GM23338 (cell line): ENCODE results near the gene CGREF1. TPM values are rescaled to one million over a fixed set of nuclear protein-coding genes. Genes with fewer than 3 reads are reported as not detected.
A peak's percentile ranks its signal among the peaks of the same experiment; 100 is the strongest.

ENCODE experiments used
- ATAC-seq: fragments of 200-7000 bp; cut with Tn5 transposase; 3 replicates; pipeline ENCODE4 v1.9.1; 2020
- DNase-seq: peaks from one replicate; pipeline ENCODE4 v3.0.0-alpha.2; 2015; ENCODE audit warnings: low spot score
- H2AFZ ChIP-seq: fragments of 200-600 bp; sonication (generic); 2 replicates; pipeline ENCODE4 v1.8.0; 2016; ENCODE audit warnings: antibody characterized with exemption, mild to moderate bottlenecking, moderate library complexity
- H3F3A ChIP-seq: fragments of 200-600 bp; sonication (generic); replicated peaks from 2 replicates; pipeline ENCODE4 v1.8.0; 2017; ENCODE audit warnings: antibody characterized with exemption, mixed run types, low read depth
- H3K27ac ChIP-seq: fragments of 200-600 bp; sonication (generic); 2 replicates; pipeline ENCODE4 v1.6.1; 2016; ENCODE audit warnings: low read depth
- H3K27me3 ChIP-seq: fragments of 200-600 bp; sonication (generic); 2 replicates; pipeline ENCODE4 v1.8.0; 2016; ENCODE audit warnings: mild to moderate bottlenecking, mixed run types, moderate library complexity; ENCODE audit not compliant: insufficient read depth
- H3K36me3 ChIP-seq: fragments of 200-600 bp; sonication (generic); 2 replicates; pipeline ENCODE4 v1.8.0; 2016; ENCODE audit warnings: mild to moderate bottlenecking; ENCODE audit not compliant: insufficient read depth
- H3K4me1 ChIP-seq: fragments of 200-600 bp; sonication (generic); 2 replicates; pipeline ENCODE4 v1.8.0; 2016; ENCODE audit warnings: mild to moderate bottlenecking, moderate library complexity; ENCODE audit not compliant: insufficient read depth
- H3K4me2 ChIP-seq: fragments of 200-600 bp; sonication (generic); 2 replicates; pipeline ENCODE4 v1.7.1; 2017; ENCODE audit warnings: mixed run types
- H3K4me3 ChIP-seq: fragments of 200-600 bp; sonication (generic); 2 replicates; pipeline ENCODE4 v1.6.1; 2016; ENCODE audit warnings: mixed run types
- H3K79me2 ChIP-seq: fragments of 200-600 bp; sonication (generic); replicated peaks from 2 replicates; pipeline ENCODE4 v1.8.0; 2017; ENCODE audit warnings: mild to moderate bottlenecking; ENCODE audit not compliant: insufficient read depth
- H3K9me2 ChIP-seq: fragments of 200-600 bp; sonication (generic); 2 replicates; pipeline ENCODE4 v1.8.0; 2017; ENCODE audit not compliant: insufficient read depth
- H4K20me1 ChIP-seq: fragments of 200-600 bp; sonication (generic); replicated peaks from 2 replicates; pipeline ENCODE4 v1.8.0; 2017; ENCODE audit warnings: mild to moderate bottlenecking; ENCODE audit not compliant: insufficient read depth
- H3K27ac Mint-ChIP-seq: 2 replicates; pipeline ENCODE4 v1.8.0; 2020; ENCODE audit warnings: inconsistent platforms, mild to moderate bottlenecking, moderate library complexity, mixed read lengths
- H3K27me3 Mint-ChIP-seq: 3 replicates; pipeline ENCODE4 v1.8.0; 2022; ENCODE audit warnings: low read depth, mild to moderate bottlenecking, moderate library complexity, mixed read lengths, inconsistent platforms; ENCODE audit not compliant: insufficient read depth, poor library complexity
- H3K36me3 Mint-ChIP-seq: 3 replicates; pipeline ENCODE4 v1.8.0; 2021; ENCODE audit warnings: low read depth, mild to moderate bottlenecking, inconsistent platforms, moderate library complexity, mixed read lengths
- H3K4me1 Mint-ChIP-seq: 3 replicates; pipeline ENCODE4 v1.8.0; 2020; ENCODE audit warnings: mild to moderate bottlenecking, inconsistent platforms, mixed read lengths
- H3K4me3 Mint-ChIP-seq: 3 replicates; pipeline ENCODE4 v1.8.0; 2021; ENCODE audit warnings: moderate library complexity, mild to moderate bottlenecking, inconsistent platforms, mixed read lengths
- H3K9me3 Mint-ChIP-seq: 3 replicates; pipeline ENCODE4 v1.8.0; 2020; ENCODE audit warnings: moderate library complexity, mild to moderate bottlenecking, inconsistent platforms, mixed read lengths
- CREB1 ChIP-seq: fragments of 250-450 bp; sonication (Bioruptor Pico); IDR thresholded peaks from 2 replicates; pipeline ENCODE4 v1.5.0; 2020; ENCODE audit warnings: low read depth, mild to moderate bottlenecking, moderate library complexity
- EZH2 ChIP-seq: fragments of 200-600 bp; sonication (generic); IDR thresholded peaks from one replicate; pipeline ENCODE4 v1.8.0; 2017; ENCODE audit warnings: antibody characterized with exemption, mild to moderate bottlenecking, low read depth; ENCODE audit not compliant: unreplicated experiment
- EZH2phosphoT487 ChIP-seq: fragments of 200-600 bp; sonication (generic); IDR thresholded peaks from one replicate; pipeline ENCODE4 v1.8.1; 2018; ENCODE audit warnings: antibody characterized with exemption; ENCODE audit not compliant: unreplicated experiment
- JUNB ChIP-seq: IDR thresholded peaks from one replicate; pipeline ENCODE4 v1.6.1; 2016; ENCODE audit warnings: antibody characterized with exemption; ENCODE audit not compliant: unreplicated experiment
- NANOG ChIP-seq: IDR thresholded peaks from 2 replicates; pipeline ENCODE4 v1.6.1; 2016; ENCODE audit warnings: antibody characterized with exemption, borderline replicate concordance
- POLR2AphosphoS5 ChIP-seq: IDR thresholded peaks from 2 replicates; pipeline ENCODE4 v1.6.1; 2016; ENCODE audit warnings: antibody characterized with exemption, low read depth
- STAT1 ChIP-seq: IDR thresholded peaks from one replicate; pipeline ENCODE4 v1.6.1; 2016; ENCODE audit warnings: antibody characterized with exemption; ENCODE audit not compliant: unreplicated experiment
- ZNF114 ChIP-seq: fragments of 250-450 bp; sonication (Bioruptor Pico); IDR thresholded peaks from 2 replicates; pipeline ENCODE4 v1.5.0; 2020; ENCODE audit warnings: mild to moderate bottlenecking, moderate library complexity
- ZNF331 ChIP-seq: fragments of 250-450 bp; sonication (Bioruptor Pico); IDR thresholded peaks from 2 replicates; pipeline ENCODE4 v1.5.0; 2020; ENCODE audit warnings: low read depth, mild to moderate bottlenecking, moderate library complexity
- polyA plus RNA-seq: library from polyadenylated mRNA; unstranded; fragments of >200 nt; fragmentation: Nextera tagmentation; extraction: Ambion mirVana; gene quantifications from 2 replicates; pipeline ENCODE4 v1.2.1, GENCODE V29; 2016
- total RNA-seq: library from RNA; depleted of rRNA; stranded (reverse); fragments of >200 nt; shearing (Covaris generic); gene quantifications from 2 replicates; pipeline ENCODE4 v1.2.3, GENCODE V29; 2014
- TF ChIP-seq, protein P1 (sequence below): IDR thresholded peaks from one replicate; pipeline ENCODE4 v1.6.1; 2018; ENCODE audit warnings: antibody characterized with exemption; ENCODE audit not compliant: unreplicated experiment
- TF ChIP-seq, protein P2 (sequence below): fragments of 250-450 bp; sonication (Bioruptor Pico); IDR thresholded peaks from 2 replicates; pipeline ENCODE4 v1.5.0; 2020; ENCODE audit warnings: mild to moderate bottlenecking, moderate library complexity
- TF ChIP-seq, protein P3 (sequence below), 2 experiments: fragments of 200-600 bp in 1 of 2; sonication (generic) in 1 of 2; conservative IDR thresholded peaks; 2 replicates each; pipeline versions ENCODE4 v1.5.1 to v1.6.1; 2016 to 2017; ENCODE audit warnings: antibody characterized with exemption in 2 of 2, low read depth in 2 of 2, mild to moderate bottlenecking in 2 of 2, moderate library complexity in 1 of 2
- TF ChIP-seq, protein P4 (sequence below): IDR thresholded peaks from 2 replicates; pipeline ENCODE4 v1.6.1; 2016; ENCODE audit warnings: antibody characterized with exemption

The CGREF1 gene
- total and polyA plus RNA-seq, 2 experiments from 2014 or later: 4.1 to 4.5 TPM

DNA sequence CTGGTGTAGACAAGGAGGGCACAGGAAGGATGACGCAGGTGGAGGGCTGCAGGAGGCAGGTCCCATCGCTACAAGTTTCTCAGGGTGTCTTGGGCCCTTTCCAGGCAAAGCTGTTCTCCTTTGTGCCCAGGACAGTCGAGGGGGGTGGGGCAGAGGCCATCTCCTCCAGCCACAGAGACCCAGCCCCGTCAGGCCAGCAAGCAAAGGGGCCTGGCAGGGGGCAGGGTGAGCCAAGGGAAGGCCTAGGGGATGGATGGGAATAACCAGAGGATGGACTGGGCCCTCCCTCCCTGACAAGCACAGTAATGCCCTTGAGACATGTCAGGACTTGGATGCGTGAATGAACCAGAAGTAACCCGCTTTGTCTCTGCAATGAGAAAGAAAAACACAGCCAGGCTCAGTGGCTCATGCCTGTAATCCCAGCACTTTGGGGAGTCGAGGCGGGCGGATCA, 36.2 kb upstream of the CGREF1 start:
- Mint-ChIP-seq H3K9me3 (no peaks in the 10 kb centered on the region), H3K27me3 (peaks cover 17% of the 10 kb centered on the region), H3K4me1 (peaks cover 2% of the 10 kb centered on the region; the same call in 2 of the 3 replicates), H3K4me3 (no peak overlapping the region), H3K36me3 (no peaks in the 10 kb centered on the region), H3K27ac (no peak overlapping the region)
- Histone ChIP-seq H3K4me3 (no peak overlapping the region), H3K4me1 (no peaks in the 10 kb centered on the region), H3K79me2 (no peaks in the 10 kb centered on the region), H3K9me2 (no peaks in the 10 kb centered on the region), H4K20me1 (no peaks in the 10 kb centered on the region), H2AFZ (0 out of 2 replicates have a peak overlapping the region, but pooled peaks have one; percentile 69), H3K36me3 (no peaks in the 10 kb centered on the region), H3K27me3 (no peaks in the 10 kb centered on the region), H3K27ac (no peak overlapping the region), H3K4me2 (no peak overlapping the region), H3F3A (no peaks in the 10 kb centered on the region)
- TF ChIP-seq ZNF331 (CRISPR knock-in tag): no peak
- no peak for TF ChIP-seq EZH2
- TF ChIP-seq CREB1 (CRISPR knock-in tag): no peak
- no peak for TF ChIP-seq JUNB
- TF ChIP-seq, protein P1, sequence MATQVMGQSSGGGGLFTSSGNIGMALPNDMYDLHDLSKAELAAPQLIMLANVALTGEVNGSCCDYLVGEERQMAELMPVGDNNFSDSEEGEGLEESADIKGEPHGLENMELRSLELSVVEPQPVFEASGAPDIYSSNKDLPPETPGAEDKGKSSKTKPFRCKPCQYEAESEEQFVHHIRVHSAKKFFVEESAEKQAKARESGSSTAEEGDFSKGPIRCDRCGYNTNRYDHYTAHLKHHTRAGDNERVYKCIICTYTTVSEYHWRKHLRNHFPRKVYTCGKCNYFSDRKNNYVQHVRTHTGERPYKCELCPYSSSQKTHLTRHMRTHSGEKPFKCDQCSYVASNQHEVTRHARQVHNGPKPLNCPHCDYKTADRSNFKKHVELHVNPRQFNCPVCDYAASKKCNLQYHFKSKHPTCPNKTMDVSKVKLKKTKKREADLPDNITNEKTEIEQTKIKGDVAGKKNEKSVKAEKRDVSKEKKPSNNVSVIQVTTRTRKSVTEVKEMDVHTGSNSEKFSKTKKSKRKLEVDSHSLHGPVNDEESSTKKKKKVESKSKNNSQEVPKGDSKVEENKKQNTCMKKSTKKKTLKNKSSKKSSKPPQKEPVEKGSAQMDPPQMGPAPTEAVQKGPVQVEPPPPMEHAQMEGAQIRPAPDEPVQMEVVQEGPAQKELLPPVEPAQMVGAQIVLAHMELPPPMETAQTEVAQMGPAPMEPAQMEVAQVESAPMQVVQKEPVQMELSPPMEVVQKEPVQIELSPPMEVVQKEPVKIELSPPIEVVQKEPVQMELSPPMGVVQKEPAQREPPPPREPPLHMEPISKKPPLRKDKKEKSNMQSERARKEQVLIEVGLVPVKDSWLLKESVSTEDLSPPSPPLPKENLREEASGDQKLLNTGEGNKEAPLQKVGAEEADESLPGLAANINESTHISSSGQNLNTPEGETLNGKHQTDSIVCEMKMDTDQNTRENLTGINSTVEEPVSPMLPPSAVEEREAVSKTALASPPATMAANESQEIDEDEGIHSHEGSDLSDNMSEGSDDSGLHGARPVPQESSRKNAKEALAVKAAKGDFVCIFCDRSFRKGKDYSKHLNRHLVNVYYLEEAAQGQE: no peak
- no peak for TF ChIP-seq POLR2AphosphoS5
- no peak for TF ChIP-seq ZNF114 (CRISPR knock-in tag)
- TF ChIP-seq, protein P2, sequence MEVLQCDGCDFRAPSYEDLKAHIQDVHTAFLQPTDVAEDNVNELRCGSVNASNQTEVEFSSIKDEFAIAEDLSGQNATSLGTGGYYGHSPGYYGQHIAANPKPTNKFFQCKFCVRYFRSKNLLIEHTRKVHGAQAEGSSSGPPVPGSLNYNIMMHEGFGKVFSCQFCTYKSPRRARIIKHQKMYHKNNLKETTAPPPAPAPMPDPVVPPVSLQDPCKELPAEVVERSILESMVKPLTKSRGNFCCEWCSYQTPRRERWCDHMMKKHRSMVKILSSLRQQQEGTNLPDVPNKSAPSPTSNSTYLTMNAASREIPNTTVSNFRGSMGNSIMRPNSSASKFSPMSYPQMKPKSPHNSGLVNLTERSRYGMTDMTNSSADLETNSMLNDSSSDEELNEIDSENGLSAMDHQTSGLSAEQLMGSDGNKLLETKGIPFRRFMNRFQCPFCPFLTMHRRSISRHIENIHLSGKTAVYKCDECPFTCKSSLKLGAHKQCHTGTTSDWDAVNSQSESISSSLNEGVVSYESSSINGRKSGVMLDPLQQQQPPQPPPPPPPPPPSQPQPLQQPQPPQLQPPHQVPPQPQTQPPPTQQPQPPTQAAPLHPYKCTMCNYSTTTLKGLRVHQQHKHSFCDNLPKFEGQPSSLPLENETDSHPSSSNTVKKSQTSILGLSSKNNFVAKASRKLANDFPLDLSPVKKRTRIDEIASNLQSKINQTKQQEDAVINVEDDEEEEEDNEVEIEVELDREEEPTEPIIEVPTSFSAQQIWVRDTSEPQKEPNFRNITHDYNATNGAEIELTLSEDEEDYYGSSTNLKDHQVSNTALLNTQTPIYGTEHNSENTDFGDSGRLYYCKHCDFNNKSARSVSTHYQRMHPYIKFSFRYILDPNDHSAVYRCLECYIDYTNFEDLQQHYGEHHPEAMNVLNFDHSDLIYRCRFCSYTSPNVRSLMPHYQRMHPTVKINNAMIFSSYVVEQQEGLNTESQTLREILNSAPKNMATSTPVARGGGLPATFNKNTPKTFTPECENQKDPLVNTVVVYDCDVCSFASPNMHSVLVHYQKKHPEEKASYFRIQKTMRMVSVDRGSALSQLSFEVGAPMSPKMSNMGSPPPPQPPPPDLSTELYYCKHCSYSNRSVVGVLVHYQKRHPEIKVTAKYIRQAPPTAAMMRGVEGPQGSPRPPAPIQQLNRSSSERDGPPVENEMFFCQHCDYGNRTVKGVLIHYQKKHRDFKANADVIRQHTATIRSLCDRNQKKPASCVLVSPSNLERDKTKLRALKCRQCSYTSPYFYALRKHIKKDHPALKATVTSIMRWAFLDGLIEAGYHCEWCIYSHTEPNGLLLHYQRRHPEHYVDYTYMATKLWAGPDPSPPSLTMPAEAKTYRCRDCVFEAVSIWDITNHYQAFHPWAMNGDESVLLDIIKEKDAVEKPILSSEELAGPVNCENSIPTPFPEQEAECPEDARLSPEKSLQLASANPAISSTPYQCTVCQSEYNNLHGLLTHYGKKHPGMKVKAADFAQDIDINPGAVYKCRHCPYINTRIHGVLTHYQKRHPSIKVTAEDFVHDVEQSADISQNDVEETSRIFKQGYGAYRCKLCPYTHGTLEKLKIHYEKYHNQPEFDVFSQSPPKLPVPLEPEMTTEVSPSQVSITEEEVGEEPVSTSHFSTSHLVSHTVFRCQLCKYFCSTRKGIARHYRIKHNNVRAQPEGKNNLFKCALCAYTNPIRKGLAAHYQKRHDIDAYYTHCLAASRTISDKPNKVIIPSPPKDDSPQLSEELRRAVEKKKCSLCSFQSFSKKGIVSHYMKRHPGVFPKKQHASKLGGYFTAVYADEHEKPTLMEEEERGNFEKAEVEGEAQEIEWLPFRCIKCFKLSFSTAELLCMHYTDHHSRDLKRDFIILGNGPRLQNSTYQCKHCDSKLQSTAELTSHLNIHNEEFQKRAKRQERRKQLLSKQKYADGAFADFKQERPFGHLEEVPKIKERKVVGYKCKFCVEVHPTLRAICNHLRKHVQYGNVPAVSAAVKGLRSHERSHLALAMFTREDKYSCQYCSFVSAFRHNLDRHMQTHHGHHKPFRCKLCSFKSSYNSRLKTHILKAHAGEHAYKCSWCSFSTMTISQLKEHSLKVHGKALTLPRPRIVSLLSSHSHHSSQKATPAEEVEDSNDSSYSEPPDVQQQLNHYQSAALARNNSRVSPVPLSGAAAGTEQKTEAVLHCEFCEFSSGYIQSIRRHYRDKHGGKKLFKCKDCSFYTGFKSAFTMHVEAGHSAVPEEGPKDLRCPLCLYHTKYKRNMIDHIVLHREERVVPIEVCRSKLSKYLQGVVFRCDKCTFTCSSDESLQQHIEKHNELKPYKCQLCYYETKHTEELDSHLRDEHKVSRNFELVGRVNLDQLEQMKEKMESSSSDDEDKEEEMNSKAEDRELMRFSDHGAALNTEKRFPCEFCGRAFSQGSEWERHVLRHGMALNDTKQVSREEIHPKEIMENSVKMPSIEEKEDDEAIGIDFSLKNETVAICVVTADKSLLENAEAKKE (CRISPR knock-in tag): no peak
- TF ChIP-seq, protein P3, sequence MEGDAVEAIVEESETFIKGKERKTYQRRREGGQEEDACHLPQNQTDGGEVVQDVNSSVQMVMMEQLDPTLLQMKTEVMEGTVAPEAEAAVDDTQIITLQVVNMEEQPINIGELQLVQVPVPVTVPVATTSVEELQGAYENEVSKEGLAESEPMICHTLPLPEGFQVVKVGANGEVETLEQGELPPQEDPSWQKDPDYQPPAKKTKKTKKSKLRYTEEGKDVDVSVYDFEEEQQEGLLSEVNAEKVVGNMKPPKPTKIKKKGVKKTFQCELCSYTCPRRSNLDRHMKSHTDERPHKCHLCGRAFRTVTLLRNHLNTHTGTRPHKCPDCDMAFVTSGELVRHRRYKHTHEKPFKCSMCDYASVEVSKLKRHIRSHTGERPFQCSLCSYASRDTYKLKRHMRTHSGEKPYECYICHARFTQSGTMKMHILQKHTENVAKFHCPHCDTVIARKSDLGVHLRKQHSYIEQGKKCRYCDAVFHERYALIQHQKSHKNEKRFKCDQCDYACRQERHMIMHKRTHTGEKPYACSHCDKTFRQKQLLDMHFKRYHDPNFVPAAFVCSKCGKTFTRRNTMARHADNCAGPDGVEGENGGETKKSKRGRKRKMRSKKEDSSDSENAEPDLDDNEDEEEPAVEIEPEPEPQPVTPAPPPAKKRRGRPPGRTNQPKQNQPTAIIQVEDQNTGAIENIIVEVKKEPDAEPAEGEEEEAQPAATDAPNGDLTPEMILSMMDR (conservative IDR thresholded peaks at IDR 0.05; ENCODE audit: low read depth in 2 of 2): no peak
- TF ChIP-seq NANOG: no peak
- TF ChIP-seq EZH2phosphoT487: no peak
- TF ChIP-seq, protein P4, sequence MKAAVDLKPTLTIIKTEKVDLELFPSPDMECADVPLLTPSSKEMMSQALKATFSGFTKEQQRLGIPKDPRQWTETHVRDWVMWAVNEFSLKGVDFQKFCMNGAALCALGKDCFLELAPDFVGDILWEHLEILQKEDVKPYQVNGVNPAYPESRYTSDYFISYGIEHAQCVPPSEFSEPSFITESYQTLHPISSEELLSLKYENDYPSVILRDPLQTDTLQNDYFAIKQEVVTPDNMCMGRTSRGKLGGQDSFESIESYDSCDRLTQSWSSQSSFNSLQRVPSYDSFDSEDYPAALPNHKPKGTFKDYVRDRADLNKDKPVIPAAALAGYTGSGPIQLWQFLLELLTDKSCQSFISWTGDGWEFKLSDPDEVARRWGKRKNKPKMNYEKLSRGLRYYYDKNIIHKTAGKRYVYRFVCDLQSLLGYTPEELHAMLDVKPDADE: no peak
- TF ChIP-seq STAT1: no peak
- DNase-seq (no peak), ATAC-seq (peak; percentile 20; the same call in 2 of the 3 replicates)
